Keratinocyte (primary cell): Measurements from ENCODE around the gene DDRGK1. TPM values are rescaled to one million over a fixed set of nuclear protein-coding genes. Genes with fewer than 3 reads are reported as not detected.

Source experiments
- DNase-seq: peaks from one replicate; pipeline ENCODE4 v3.0.0-alpha.2; 2011; ENCODE audit warnings: low read depth, missing footprints, low spot score
- FAIRE-seq: peaks from 2 replicates; lab custom pipeline; 2011; peaks lifted over from hg19 to GRCh38; lab: Jason Lieb, UNC
- H2AFZ ChIP-seq: 2 replicates; pipeline ENCODE4 v1.6.0; 2012; ENCODE audit warnings: low read length, control low read depth, inconsistent platforms; ENCODE audit not compliant: control insufficient read depth
- H3K27ac ChIP-seq: 2 replicates; pipeline ENCODE4 v1.5.1; 2011; ENCODE audit warnings: low read length; ENCODE audit not compliant: control insufficient read depth, insufficient read depth
- H3K27me3 ChIP-seq: 3 replicates; pipeline ENCODE4 v1.6.0; 2011; ENCODE audit warnings: low read length; ENCODE audit not compliant: control insufficient read depth, insufficient read depth; ENCODE audit errors: extremely low read depth
- H3K36me3 ChIP-seq, 2 experiments: 2 replicates in 1 of 2; 3 replicates in 1 of 2; pipeline ENCODE4 v1.5.1; 2011; ENCODE audit warnings: low read length in 2 of 2, mild to moderate bottlenecking in 1 of 2; ENCODE audit not compliant: control insufficient read depth in 2 of 2, insufficient read depth in 2 of 2; ENCODE audit errors: extremely low read depth in 1 of 2
- H3K4me1 ChIP-seq: 3 replicates; pipeline ENCODE4 v1.5.1; 2011; ENCODE audit warnings: low read length; ENCODE audit not compliant: control insufficient read depth, insufficient read depth; ENCODE audit errors: extremely low read depth
- H3K4me2 ChIP-seq: 3 replicates; pipeline ENCODE4 v1.6.0; 2011; ENCODE audit warnings: low read depth, low read length; ENCODE audit not compliant: control insufficient read depth, insufficient read depth; ENCODE audit errors: extremely low read depth
- H3K4me3 ChIP-seq, 3 experiments: fragments of 200-600 bp in 1 of 3; sonication (generic) in 1 of 3; 2 replicates in 2 of 3; 3 replicates in 1 of 3; pipeline ENCODE4 v1.5.1; 2011 to 2016; ENCODE audit warnings: low read length in 3 of 3, mild to moderate bottlenecking in 3 of 3, control low read depth in 2 of 3, inconsistent platforms in 1 of 3, low read depth in 1 of 3, mixed read lengths in 1 of 3, mixed run types in 1 of 3, moderate library complexity in 1 of 3; ENCODE audit not compliant: control insufficient read depth in 2 of 3, insufficient read depth in 2 of 3; ENCODE audit errors: extremely low read depth in 1 of 3
- H3K79me2 ChIP-seq: 2 replicates; pipeline ENCODE4 v1.6.0; 2012; ENCODE audit warnings: low read length; ENCODE audit not compliant: control insufficient read depth, insufficient read depth
- H3K9ac ChIP-seq: 3 replicates; pipeline ENCODE4 v1.6.0; 2011; ENCODE audit warnings: low read length; ENCODE audit not compliant: control insufficient read depth, insufficient read depth; ENCODE audit errors: extremely low read depth
- H3K9me1 ChIP-seq: 3 replicates; pipeline ENCODE4 v1.6.0; 2011; ENCODE audit warnings: low read length; ENCODE audit not compliant: control insufficient read depth, insufficient read depth; ENCODE audit errors: extremely low read depth
- H3K9me3 ChIP-seq: 2 replicates; pipeline ENCODE4 v1.5.1; 2012; ENCODE audit warnings: low read depth, low read length; ENCODE audit not compliant: control insufficient read depth
- H4K20me1 ChIP-seq: 3 replicates; pipeline ENCODE4 v1.6.0; 2011; ENCODE audit warnings: low read length; ENCODE audit not compliant: control insufficient read depth, insufficient read depth; ENCODE audit errors: extremely low read depth
- EZH2 ChIP-seq: IDR thresholded peaks from one replicate; pipeline ENCODE4 v1.6.1; 2012; ENCODE audit warnings: inconsistent platforms, mild to moderate bottlenecking, low read length, moderate library complexity
- dilution Hi-C: fragments of 300-500 bp; cut with MboI; formaldehyde crosslinking; loops from one replicate; pipeline ENCODE4 v1.7.0; 2020; ENCODE audit warnings: low sequenced_read_pairs; ENCODE audit not compliant: extremely low pct_ligation_motif_present
- polyA plus RNA-seq, 5 experiments: library from polyadenylated mRNA; depleted of rRNA in 3 of 5; stranded (reverse) in 3 of 5; stranded (forward) in 1 of 5; unstranded in 1 of 5; fragments of >200 nt; gene quantifications; 1 replicate in 1 of 5; 2 replicates in 3 of 5; 3 replicates in 1 of 5; pipeline versions ENCODE4 v1.2.1 to v1.2.3, GENCODE V29; 2011 to 2012; ENCODE audit warnings: missing spikeins in 2 of 5, low read depth in 1 of 5, low replicate concordance in 1 of 5
- TF ChIP-seq, protein P1 (sequence below), 3 experiments: IDR thresholded peaks in 1 of 3; conservative IDR thresholded peaks in 1 of 3; optimal IDR thresholded peaks in 1 of 3; 2 replicates in 2 of 3; 3 replicates in 1 of 3; pipeline versions ENCODE3 to v1.5.1; 2011; ENCODE audit warnings: low read length in 3 of 3, mild to moderate bottlenecking in 3 of 3, moderate library complexity in 2 of 3, control low read depth in 1 of 3, inconsistent platforms in 1 of 3; ENCODE audit not compliant: insufficient read depth in 2 of 3; ENCODE audit errors: extremely low read depth in 1 of 3

DDRGK1 gene
- polyA plus RNA-seq, 1 donor (not counting 4 experiments of a cell fraction or from before 2014, with no cell fraction given) = 32.2 TPM

- Histone ChIP-seq H3K9me3 (no peaks in the 10 kb centered on the region), H3K27me3 (peaks cover 24% of the 10 kb centered on the region), H3K27ac (no peak overlapping the region), H3K4me2 (no peak overlapping the region), H4K20me1 (no peaks in the 10 kb centered on the region), H3K4me1 (no peaks in the 10 kb centered on the region), H3K36me3 (no peaks in the 10 kb centered on the region), H3K9ac (no peak overlapping the region), H2AFZ (no peak overlapping the region), H3K9me1 (no peaks in the 10 kb centered on the region), H3K79me2 (no peaks in the 10 kb centered on the region), H3K4me3 (no peak overlapping the region)
- dilution Hi-C loops = no loop called here
- TF ChIP-seq EZH2 = no peak
- TF ChIP-seq, protein P1, sequence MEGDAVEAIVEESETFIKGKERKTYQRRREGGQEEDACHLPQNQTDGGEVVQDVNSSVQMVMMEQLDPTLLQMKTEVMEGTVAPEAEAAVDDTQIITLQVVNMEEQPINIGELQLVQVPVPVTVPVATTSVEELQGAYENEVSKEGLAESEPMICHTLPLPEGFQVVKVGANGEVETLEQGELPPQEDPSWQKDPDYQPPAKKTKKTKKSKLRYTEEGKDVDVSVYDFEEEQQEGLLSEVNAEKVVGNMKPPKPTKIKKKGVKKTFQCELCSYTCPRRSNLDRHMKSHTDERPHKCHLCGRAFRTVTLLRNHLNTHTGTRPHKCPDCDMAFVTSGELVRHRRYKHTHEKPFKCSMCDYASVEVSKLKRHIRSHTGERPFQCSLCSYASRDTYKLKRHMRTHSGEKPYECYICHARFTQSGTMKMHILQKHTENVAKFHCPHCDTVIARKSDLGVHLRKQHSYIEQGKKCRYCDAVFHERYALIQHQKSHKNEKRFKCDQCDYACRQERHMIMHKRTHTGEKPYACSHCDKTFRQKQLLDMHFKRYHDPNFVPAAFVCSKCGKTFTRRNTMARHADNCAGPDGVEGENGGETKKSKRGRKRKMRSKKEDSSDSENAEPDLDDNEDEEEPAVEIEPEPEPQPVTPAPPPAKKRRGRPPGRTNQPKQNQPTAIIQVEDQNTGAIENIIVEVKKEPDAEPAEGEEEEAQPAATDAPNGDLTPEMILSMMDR (optimal IDR thresholded peaks at IDR 0.05 in 1 of 3, IDR thresholded peaks at IDR 0.05 in 1 of 3, conservative IDR thresholded peaks at IDR 0.05 in 1 of 3; ENCODE audit: extremely low read depth in 1 of 3, insufficient read depth in 2 of 3, low read length in 3 of 3) = no peak
- FAIRE-seq = no peak
- DNase-seq = no peak
Measured at GRCh38 chr20:3166338-3166912, 38.1 kb downstream of the DDRGK1 start.

GRCh38 chr20:3165473-3166337 lies 38.8 kb downstream of the DDRGK1 start:
- no peak for DNase-seq
- TF ChIP-seq EZH2 = no peak
- TF ChIP-seq, protein P1 (optimal IDR thresholded peaks at IDR 0.05 in 1 of 3, IDR thresholded peaks at IDR 0.05 in 1 of 3, conservative IDR thresholded peaks at IDR 0.05 in 1 of 3; ENCODE audit: extremely low read depth in 1 of 3, insufficient read depth in 2 of 3, low read length in 3 of 3) = no peak
- Histone ChIP-seq H3K4me1 (no peaks in the 10 kb centered on the region), H3K36me3 (no peaks in the 10 kb centered on the region), H3K79me2 (no peaks in the 10 kb centered on the region), H3K27ac (no peak overlapping the region), H3K9me3 (no peaks in the 10 kb centered on the region), H3K27me3 (peaks cover 24% of the 10 kb centered on the region), H3K9me1 (no peaks in the 10 kb centered on the region), H2AFZ (no peak overlapping the region), H3K4me2 (peak overlapping the region; percentile 27), H3K9ac (no peak overlapping the region), H3K4me3 (no peak overlapping the region), H4K20me1 (no peaks in the 10 kb centered on the region)
- dilution Hi-C loops = no loop called here
- no peak for FAIRE-seq
